Parathyroid adenoma (tissue), 2 donors: Measurements from ENCODE around the gene C1orf174.

ENCODE experiments used
- H2AFZ ChIP-seq: fragments of 300-600 bp; sonication (generic); one replicate; pipeline ENCODE4 v1.7.0; 2017; ENCODE audit warnings: antibody characterized with exemption, mild to moderate bottlenecking
- H3K27ac ChIP-seq: fragments of 300-600 bp; sonication (generic); one replicate; pipeline ENCODE4 v1.7.0; 2017
- H3K27me3 ChIP-seq: fragments of 300-600 bp; sonication (generic); one replicate; pipeline ENCODE4 v1.7.0; 2017; ENCODE audit warnings: low read length; ENCODE audit not compliant: control insufficient read depth, insufficient read depth
- H3K36me3 ChIP-seq: fragments of 300-600 bp; sonication (generic); one replicate; pipeline ENCODE4 v1.7.0; 2017; ENCODE audit warnings: low read length; ENCODE audit not compliant: control insufficient read depth, insufficient read depth
- H3K4me1 ChIP-seq: fragments of 300-600 bp; sonication (generic); one replicate; pipeline ENCODE4 v1.7.0; 2017; ENCODE audit warnings: control low read depth
- H3K4me2 ChIP-seq: fragments of 300-600 bp; sonication (generic); one replicate; pipeline ENCODE4 v1.7.0; 2017; ENCODE audit warnings: low read length
- H3K4me3 ChIP-seq: fragments of 300-600 bp; sonication (generic); one replicate; pipeline ENCODE4 v1.7.0; 2017; ENCODE audit warnings: low read depth, low read length
- H3K79me2 ChIP-seq: fragments of 300-600 bp; sonication (generic); one replicate; pipeline ENCODE4 v1.7.0; 2017; ENCODE audit warnings: control low read depth
- H3K9ac ChIP-seq: fragments of 300-600 bp; sonication (generic); one replicate; pipeline ENCODE4 v1.7.0; 2017; ENCODE audit warnings: mild to moderate bottlenecking
- H3K9me3 ChIP-seq: fragments of 300-600 bp; sonication (generic); one replicate; pipeline ENCODE4 v1.7.0; 2017; ENCODE audit warnings: low read length; ENCODE audit not compliant: control insufficient read depth
- TF ChIP-seq, protein P1 (sequence below): fragments of 300-600 bp; sonication (generic); IDR thresholded peaks from one replicate; pipeline ENCODE4 v1.7.0; 2017; ENCODE audit warnings: antibody characterized with exemption, mild to moderate bottlenecking
- donor health status: primary hyperparathyroidism.

The C1orf174 gene

DNA sequence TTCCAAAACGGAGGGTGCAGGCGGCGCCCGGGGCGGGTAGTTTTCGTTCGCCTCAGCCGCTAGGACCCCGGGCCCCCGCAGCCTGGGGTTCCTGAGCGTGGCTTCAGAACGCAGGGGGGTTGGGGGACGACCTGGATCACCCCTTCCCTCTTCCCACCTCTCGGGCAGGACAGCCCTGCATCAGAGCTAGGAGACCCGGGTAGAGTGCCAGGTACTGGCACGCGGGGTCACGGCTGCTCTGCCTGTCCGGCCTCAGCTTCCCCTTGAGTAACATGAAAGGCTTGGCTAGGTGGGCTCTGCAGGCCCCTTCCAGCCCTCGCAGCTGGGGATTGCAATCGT lies 42.3 kb downstream of the C1orf174 start:
- peak overlapping the region; percentile 77 for H3K4me3 ChIP-seq
- no peaks in the 10 kb centered on the region for H3K27me3 ChIP-seq
- peak overlapping the region; percentile 75 for H3K27ac ChIP-seq
- H2AFZ ChIP-seq = peak overlapping the region; percentile 95
- peak overlapping the region; percentile 86 for H3K4me2 ChIP-seq
- H3K9me3 ChIP-seq = no peaks in the 10 kb centered on the region
- no peak overlapping the region for H3K9ac ChIP-seq
- peaks cover 5% of the 10 kb centered on the region for H3K4me1 ChIP-seq
- peaks cover 9% of the 10 kb centered on the region for H3K79me2 ChIP-seq
- TF ChIP-seq, protein P1, sequence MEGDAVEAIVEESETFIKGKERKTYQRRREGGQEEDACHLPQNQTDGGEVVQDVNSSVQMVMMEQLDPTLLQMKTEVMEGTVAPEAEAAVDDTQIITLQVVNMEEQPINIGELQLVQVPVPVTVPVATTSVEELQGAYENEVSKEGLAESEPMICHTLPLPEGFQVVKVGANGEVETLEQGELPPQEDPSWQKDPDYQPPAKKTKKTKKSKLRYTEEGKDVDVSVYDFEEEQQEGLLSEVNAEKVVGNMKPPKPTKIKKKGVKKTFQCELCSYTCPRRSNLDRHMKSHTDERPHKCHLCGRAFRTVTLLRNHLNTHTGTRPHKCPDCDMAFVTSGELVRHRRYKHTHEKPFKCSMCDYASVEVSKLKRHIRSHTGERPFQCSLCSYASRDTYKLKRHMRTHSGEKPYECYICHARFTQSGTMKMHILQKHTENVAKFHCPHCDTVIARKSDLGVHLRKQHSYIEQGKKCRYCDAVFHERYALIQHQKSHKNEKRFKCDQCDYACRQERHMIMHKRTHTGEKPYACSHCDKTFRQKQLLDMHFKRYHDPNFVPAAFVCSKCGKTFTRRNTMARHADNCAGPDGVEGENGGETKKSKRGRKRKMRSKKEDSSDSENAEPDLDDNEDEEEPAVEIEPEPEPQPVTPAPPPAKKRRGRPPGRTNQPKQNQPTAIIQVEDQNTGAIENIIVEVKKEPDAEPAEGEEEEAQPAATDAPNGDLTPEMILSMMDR = no peak
- H3K36me3 ChIP-seq = no peaks in the 10 kb centered on the region

DNA sequence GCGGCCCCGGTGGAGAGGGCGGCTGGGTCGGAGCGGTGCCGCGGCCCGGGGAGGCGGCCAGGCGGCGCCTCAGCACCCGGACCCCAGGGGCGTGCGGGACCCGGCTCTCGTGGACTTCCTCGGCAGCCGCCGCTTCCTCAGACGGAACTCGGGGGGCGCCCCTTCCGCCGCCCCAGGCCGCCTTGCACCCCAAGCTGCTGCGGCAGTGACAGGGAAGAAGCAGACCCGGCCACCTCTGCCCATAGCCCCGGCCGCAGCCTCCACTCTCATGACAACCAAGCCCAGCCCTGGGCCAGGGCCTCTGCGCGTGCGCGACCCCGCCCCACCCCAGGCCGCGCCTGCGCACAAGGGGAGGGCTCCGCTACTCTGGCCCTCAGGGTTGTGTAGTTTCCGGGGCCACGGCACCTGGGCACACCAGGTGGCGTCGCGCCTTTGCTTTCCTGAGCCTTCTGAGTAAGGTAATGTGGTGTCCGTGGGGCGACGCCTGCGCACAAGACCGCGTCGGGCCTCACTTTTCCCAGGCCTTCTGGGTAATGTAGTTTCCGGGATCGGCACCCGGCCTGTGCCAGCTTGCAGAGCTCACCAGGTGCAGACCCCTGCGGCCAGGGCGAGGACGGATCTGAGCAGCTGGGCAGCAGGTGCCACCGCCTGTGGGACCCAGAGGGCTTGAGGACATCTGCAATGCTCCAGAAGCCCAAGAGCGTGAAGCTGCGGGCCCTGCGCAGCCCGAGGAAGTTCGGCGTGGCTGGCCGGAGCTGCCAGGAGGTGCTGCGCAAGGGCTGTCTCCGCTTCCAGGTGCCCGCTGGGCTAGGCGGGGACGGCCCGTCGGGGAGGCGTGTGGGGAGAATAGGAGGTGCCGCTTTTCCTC lies 42.9 kb downstream of the C1orf174 start, which contains the start of the genes CEP104 and DFFB:
Gene CEP104 (minus strand): TSS at position 289 of the 868 bp plus-strand sequence. CDS start 4,804 bp downstream, outside the sequence.
Gene DFFB (plus strand): TSS at position 554 of the 868 bp plus-strand sequence. CDS start 128 bp downstream, at position 682.
- H3K4me3 ChIP-seq = peak within 1 kb of the TSS; percentile 77
- H2AFZ ChIP-seq = peak within 1 kb of the TSS; percentile 95
- no peaks in the 10 kb centered on the region for H3K9me3 ChIP-seq
- H3K9ac ChIP-seq = no peak within 1 kb of the TSS
- TF ChIP-seq, protein P1 = peak; percentile 38
- H3K4me2 ChIP-seq = peak within 1 kb of the TSS; percentile 86
- H3K4me1 ChIP-seq = peaks cover 5% of the 10 kb centered on the region
- H3K27me3 ChIP-seq = no peaks in the 10 kb centered on the region
- no peaks in the 10 kb centered on the region for H3K36me3 ChIP-seq
- peak within 1 kb of the TSS; percentile 75 for H3K27ac ChIP-seq
- peaks cover 9% of the 10 kb centered on the region for H3K79me2 ChIP-seq

- H3K27me3 ChIP-seq = no peaks in the 10 kb centered on the region
- H3K36me3 ChIP-seq = no peaks in the 10 kb centered on the region
- H2AFZ ChIP-seq = no peak overlapping the region
- no peak overlapping the region for H3K27ac ChIP-seq
- H3K79me2 ChIP-seq = peaks cover 9% of the 10 kb centered on the region
- no peak overlapping the region for H3K4me2 ChIP-seq
- H3K9ac ChIP-seq = no peak overlapping the region
- H3K4me1 ChIP-seq = peaks cover 5% of the 10 kb centered on the region
- TF ChIP-seq, protein P1 = no peak
- H3K4me3 ChIP-seq = no peak overlapping the region
- no peaks in the 10 kb centered on the region for H3K9me3 ChIP-seq
Measured at GRCh38 chr1:3852711-3853485, 47.2 kb downstream of the C1orf174 start.

DNA sequence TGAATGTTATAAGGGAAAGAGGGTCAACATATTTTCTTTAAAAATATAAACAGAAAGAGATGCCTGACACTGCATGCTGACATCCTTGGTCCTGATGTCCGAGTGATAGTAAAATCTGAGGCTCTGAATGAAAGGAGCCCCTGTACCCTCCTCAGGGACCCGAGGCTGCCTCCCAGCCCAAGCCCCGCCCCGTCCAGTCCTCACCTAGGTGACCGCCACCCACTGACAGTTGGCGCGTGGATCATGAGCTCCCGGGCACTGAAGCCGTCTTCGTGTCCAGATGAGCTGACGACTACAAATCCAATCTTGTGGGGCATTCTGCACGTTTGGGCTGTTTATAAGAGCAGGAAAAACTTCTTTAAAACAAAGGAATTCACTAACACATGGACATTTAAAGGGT lies 48.0 kb downstream of the C1orf174 start:
- H3K27ac ChIP-seq = no peak overlapping the region
- TF ChIP-seq, protein P1 = no peak
- H3K36me3 ChIP-seq = no peaks in the 10 kb centered on the region
- no peak overlapping the region for H3K4me2 ChIP-seq
- H2AFZ ChIP-seq = no peak overlapping the region
- H3K27me3 ChIP-seq = no peaks in the 10 kb centered on the region
- peaks cover 9% of the 10 kb centered on the region for H3K79me2 ChIP-seq
- H3K9ac ChIP-seq = no peak overlapping the region
- no peaks in the 10 kb centered on the region for H3K9me3 ChIP-seq
- peaks cover 5% of the 10 kb centered on the region for H3K4me1 ChIP-seq
- H3K4me3 ChIP-seq = no peak overlapping the region
